CD4-positive, alpha-beta T cell treated with Interleukin-15 for 1 hour (primary cell): ENCODE results near the gene CHCT1.
"Not testable (repeated sequence)": the region's sequence is repeated elsewhere in the genome, so short reads cannot be mapped to it uniquely, and the experiment has no call there.

ENCODE experiments used
- DNase-seq: peaks from one replicate; pipeline ENCODE4 v3.0.0-alpha.2; 2020

Gene CHCT1

DNA sequence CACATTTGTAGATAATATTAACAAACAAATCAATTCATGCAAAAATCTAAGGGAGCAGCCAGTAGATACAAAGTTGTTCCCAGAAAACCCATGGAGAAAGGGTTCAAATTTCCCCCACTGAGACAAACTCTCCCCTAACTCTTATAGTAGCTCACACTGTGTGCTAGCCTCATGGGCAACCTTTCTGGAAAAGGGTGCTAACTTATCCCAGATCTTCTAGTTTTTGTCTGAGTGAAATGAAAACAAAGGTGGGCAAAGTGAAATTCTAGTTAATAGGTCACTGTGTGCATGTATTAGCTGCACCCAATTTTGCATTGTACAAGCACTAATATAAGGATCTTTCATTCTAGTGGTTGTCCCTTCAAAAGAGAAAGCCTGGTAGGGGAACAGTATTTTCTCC, 20.5 kb upstream of the CHCT1 start:
- no peak for DNase-seq

DNA sequence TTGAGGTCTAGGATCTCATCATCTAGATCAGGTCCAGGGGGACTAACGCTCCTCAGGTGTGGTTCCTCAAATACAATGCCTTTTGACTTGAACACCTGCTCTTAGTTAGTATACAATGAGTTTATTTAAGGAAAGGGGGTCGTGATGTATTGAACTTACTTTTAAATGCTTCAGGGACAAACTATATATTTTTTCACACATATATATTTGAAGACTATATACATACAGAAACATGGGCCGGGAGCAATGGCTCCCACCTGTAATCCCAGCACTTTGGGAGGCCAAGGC, 18.8 kb upstream of the CHCT1 start:
- no peak for DNase-seq

DNA sequence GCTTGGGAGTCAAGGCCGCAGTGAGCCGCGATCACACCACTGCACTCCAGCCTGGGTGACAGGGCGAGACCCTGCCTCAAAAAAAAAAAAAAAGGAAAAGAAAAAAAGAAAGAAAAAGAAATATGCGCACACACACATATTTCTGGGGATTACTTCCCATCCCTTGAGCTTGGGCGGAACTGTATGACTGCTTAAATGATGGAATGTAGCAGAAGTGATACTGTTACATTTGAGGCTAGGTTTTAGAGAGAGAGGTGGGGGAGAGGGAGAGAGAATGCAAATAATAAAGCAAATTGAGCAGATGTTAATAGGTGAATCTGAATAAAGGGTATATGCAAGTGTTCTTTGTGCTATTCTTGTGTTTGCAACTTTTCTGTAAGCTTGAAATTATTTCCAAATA, 18.3 kb upstream of the CHCT1 start:
- no peak for DNase-seq

DNA sequence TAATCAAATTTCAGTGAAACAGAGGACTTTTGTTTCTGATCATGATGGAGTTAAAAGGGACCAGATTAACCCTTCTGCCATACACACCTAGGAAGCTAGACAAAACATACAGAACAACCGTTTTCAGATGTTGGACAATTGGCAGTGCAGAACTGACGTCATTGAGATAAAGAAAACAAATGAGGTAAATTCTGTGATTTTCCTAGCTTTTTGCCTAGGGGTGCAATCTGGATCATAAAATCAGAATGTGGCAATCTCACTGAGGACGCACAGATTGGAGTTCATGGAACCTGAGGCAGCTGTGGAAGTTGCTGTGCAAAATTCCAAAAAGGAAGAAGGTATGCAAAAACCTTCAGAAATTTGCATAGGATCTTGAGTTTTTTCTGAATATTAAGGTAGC, 15.4 kb upstream of the CHCT1 start:
- no peak for DNase-seq

DNA sequence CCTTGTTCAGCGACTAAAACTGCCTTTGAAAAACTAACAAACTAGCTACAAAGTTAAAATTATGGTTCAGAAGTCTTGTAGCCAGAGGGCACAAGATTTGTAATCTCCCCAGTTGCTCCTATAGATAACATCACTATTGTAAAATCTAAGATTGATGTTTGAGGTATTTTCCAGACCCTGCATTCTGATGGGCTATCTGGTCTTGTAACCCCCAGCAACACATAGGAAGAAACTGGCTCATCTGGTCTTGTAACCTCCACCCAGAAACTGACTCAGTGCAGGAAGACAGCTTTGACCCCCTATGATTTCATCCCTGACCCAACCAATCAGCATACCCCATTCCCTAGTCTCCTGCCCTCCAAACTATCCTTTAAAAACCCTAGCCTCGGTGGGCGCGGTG, 12.3 kb upstream of the CHCT1 start:
- DNase-seq: no peak

DNA sequence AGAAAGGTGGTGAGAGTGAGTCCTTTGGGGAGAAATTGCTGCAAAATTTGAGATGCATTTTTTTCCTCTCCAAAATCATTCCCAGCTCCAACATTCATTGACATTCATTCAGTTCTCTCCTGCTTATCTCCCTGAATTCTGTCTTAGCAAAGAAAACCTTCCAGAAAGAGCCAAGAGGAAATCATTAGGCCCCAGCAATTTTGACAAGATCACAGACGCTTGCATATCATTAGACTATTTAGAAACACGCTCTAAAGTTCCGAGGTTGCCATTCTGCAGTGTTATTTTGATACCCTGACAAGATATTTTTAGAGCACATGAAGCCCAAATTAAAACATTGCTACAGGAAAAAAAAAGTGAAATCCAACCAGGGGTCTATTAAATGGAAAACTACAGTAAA, 9.6 kb upstream of the CHCT1 start:
- DNase-seq: no peak

DNA sequence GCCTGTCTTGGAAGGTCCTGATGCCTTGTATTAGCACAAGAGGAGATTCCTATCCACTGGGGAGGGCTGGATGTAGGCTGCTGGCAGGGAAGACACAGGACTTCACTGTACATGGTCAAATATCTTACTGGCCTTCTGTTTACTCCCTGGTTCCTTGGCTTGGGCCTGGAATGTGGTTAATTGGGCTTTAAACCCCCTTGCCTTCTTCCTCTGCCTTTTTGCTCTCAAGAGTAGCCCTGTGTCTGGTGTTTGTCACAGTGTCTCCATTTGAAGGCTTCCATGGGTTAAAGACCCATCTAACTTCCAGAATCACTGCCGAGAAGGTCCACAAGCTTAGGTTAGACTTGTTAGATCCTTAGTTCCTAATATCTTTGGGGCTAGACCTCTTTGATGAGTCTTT, 7.1 kb upstream of the CHCT1 start:
- no peak for DNase-seq

DNA sequence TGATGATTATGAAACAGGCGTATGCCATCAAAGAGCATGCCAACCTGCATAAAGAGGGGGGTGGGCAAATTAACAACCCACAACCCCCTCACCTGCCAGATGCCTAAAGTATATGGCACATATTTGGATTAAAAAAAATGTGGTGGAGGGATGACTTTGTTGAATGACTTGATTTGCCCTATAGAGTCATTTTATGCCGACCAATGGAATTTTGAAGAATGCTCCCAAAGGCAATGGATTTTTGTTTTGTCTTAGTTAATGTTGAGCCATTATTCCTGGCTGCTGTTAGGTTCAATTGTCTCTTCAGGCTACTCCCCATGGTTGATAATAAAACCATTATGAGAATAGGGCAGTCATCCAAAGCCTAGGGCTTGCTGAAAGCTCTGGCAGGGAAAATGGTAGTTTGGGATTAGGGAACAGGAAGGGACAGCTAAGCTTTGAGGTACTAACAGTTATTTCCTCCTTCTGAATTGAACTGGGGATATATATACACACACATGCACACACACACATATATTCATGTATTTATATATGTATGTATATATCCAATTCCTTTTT, 5.8 kb upstream of the CHCT1 start:
- no peak for DNase-seq

DNA sequence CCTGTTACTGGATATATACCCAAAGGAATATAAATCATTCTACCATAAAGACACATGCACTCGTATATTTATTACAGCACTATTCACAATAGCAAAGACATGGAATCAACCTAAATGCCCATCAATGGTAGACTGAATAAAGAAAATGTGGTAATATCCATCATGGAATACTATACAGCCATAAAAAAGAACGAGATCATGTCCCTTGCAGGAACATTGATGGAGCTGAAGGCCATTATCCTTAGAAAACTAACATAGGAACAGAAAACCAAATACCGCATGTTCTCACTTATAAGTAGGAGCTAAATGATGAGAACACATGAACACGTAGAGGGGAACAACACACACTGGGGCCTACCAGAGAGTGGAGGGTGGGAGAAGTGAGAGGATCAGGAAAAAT, 3.3 kb upstream of the CHCT1 start:
- not testable (repeated sequence) for DNase-seq

DNA sequence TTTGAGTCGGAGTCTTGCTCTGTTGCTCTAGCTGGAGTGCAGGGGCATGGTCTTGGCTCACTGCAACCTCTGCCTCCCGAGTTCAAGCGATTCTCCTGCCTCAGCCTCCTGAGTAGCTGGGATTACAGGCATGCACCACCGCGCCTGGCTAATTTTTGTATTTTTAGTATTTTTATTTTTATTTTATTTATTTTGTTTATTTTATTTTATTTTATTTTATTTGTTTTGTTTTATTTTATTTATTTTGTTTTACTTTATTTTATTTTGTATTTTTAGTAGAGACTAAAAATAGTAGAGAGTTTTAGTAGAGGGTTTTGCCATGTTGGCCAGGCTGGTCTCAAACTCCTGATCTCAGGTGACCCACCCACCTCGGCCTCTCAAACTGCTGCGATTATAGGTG, 2.4 kb upstream of the CHCT1 start:
- DNase-seq: not testable (repeated sequence)

DNA sequence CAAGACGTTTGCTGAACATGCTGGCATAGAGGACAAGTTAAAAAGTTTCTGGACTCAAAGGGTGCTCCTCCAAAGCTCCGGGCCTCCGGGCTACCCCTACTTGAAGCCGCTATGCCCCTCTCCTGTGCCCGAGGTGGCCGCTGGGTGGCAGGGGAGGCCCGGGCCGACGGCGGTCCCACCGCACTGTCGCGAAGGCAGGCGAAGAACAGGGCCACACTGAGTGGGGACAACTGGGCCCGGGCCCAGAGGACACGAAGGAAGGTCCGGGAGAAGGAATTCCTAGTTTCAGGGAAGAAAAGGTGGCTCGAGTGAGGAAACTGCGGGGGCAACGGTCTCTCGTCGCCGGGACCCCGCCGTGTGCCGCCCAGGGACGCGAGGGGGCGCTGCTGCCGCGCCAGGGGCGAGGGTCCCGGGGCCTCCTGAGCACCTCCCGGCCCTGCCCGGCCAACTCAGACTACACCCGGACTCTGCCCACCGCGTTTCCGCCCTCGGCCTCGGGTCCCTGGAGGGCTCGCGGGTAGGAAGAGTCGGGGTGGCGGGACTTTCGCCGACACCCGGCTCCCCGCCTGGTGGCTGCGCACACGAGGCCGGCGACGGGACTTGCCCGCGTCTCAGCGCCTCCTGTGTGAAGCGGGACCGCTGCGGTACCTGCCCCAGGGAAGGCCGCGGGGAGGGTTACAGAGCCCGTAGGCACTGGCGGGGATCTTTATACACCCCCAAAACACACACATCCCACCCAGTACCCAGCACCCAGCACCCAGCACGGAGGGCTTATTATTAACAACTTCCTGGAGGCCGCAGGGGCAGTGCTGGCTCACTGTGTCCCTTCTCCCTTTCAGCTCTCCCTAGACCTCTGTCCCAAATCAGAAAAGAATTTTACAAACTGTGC, 772 bp upstream of the CHCT1 start:
- peak; percentile 77 for DNase-seq

DNA sequence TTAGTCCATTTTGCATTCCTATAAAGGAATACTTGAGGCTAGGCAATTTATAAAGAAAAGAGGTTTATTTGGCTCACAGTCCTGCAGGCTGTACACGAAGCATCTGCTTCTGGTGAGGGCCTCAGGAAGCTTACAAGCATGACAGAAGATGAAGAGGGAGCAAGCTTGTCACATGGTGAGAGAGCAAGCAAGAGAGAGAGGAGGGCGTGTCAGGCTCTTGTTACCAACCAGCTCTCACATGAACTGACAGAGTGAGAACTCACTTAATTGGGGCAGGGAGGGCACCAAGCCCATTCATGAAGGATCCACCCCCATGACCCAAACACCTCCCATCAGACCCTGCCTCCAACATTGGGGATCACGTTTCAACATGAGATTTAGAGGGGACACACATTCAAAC, 1.6 kb downstream of the CHCT1 start:
- no peak for DNase-seq

DNA sequence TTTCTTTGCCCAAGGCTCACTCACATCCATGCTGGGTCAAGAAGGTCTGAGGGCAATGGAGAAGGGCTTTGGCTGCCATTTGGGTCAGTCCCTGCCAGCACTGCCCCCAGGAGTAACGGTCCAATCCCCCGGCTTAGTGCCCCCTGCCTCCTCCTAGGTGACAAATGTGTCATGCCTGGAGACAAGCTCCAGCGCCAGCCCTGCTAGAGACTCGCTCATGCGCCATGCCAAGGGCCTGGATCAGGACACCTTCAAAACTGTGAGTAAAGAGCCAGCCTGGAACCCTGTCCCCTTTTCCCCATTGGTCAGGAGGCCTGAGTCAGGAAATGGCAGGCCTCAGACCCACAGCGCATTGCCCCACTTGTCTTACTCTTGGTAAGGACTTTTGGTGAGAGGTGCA, 3.3 kb downstream of the CHCT1 start:
- no peak for DNase-seq

DNA sequence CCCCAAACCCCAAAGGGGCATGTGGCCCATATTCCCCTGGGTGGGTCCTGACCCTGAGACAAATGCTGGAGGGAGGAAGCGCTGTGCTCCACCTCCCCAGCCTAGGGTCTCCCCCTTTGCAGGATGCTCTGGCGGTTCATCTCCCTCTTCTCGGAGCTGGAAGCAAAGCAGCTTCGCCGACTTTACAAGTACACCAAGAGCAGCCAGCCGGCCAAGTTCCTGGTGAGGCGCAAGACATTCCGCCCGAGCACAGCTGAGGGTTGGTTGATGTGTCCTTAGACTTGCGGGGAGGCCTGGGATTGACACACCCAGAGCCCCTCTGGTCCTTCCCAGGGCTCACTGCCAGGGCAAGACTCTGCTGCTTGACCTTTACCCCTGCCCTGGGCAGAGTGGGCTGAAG, 4.3 kb downstream of the CHCT1 start:
- no peak for DNase-seq

DNA sequence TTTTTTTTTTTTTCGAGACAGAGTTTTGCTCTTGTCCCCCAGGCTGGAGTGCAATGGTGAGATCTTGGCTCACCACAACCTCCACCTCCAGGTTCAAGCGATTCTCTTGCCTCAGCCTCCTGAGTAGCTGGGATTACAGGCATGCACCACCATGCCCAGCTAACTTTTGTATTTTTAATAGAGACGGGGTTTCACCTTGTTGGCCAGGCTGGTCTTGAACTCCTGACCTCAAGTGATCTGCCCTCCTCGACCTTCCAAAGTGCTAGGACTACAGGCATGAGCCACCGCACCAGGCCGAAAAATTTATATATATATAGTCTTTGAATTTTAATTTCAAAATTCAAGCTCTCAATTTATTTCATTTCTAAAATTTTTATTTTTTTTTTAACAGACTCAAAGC, 6.2 kb downstream of the CHCT1 start:
- DNase-seq: not testable (repeated sequence)

DNA sequence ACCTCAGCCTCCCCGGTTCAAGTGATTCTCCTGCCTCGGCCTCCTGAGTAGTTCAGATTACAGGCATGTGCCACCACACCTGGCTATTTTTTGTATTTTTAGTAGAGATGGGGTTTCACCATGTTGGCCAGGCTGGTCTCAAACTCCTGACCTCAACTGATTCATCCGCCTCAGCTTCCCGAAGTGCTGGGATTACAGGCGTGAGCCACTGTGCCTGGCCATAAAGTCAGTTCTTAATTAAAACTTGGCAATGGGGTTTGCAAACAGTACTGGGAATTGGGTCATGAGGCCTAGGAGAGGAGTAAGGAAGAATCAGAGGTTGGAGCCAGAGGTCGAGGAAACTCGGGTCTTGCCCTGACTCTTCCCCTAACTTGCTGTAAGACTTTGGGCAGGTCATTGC, 8.3 kb downstream of the CHCT1 start:
- DNase-seq: not testable (repeated sequence)

DNA sequence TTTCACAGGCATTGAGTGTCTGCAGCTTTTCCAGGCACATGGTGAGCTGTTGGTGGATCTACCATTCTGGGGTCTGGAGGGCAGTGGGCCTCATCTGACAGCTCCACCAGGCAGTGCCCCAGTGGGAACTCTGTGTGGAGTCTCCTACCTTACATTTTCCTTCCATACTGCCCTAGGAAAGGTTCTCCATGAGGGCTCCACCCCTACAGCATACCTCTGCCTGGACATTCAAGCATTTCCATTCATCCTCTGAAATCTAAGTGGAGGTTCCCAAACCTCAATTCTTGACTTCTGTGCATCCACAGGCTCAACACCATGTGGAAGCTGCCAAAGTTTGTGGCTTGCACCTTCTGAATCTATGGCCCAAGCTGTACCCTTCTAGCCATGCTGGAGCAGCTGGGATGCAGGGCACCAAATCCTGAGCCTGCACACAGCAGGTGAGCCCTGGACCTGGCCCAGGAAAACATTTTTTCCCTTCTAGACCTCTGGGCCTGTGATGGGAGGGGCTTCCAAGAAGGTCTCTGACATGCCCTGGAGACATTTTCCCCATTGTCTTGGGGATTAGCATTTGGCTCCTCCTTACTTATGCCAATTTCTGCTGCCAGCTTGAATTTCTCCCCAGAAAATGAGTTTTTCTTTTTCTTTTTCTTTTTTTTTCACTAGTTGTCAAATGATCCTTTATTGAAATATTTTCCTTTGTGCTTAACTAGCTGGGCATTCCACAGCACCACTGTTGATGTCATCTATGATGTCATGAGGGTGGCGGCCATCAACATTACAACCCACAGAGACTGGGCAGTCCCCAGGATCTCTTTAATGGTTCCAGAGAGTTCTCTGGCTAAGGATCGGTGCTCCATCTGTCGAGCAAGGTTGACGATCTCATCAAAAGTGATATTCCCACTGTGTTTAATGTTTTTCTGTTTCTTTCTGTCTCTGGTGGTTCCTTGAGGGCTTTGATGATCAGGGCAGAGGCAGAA, 11.0 kb downstream of the CHCT1 start:
- not testable (repeated sequence) for DNase-seq

DNA sequence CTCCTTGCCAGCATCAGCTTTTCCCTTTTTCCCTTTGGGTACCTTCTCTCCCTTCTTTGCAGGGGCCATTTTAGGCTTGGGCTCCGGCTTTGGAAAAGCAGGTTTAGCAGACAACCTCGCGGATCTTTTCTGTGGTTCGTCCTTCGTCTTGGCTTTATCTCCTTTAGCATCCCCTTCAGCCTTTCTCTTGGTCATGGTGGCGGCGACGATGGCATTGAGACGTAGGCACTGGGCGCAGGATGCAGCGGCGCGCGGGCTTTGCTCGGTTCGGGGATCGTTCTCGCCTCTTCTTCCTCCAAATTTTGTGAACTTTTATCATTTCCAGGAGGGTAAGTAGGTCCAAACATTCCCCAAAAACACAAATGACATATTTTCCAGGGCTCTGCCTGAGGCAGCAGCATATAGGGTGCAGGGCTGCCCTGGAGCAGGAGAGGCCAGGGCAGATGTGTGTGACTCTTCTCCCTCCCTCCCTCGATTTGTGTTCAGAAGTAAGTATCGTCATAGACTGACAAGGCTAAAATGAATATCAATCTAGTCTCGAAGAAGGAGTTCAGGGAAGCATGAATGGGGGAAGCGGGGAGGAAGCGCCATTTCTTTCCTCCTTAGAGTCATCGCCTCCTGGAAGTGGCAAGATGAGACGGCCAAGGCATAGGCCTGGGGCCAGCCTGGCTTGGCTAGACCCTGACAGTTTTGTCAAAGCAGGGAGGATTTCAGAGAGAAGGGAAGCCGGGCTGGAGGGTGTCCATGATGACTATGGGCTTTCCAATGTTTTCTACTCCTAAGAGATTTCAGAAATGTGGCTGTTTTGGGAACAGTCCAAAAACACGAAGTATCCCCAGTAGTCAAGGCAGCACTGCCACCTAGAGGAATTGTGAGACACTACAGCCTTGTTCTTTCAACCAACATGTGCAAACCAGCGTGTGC, 13.2 kb downstream of the CHCT1 start:
- DNase-seq: peak; percentile 54

DNA sequence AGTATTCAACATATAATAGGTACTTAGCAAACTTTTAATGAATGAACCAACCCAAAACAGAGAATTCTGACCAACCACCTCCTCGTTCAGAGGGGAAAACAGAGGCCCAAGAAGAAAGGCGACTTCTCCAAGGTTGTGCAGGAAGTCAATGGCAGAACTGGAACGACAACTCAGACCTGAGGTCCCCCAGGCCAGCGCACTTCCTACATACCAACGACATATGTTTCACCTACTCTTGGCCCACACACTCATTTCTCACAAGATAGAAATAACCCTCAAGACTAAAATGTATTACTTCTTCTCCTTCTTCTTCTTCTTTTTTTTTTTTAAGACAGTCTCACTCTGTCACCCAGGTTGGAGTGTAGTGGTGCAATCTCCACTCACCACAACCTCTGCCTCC, 14.4 kb downstream of the CHCT1 start:
- no peak for DNase-seq

DNA sequence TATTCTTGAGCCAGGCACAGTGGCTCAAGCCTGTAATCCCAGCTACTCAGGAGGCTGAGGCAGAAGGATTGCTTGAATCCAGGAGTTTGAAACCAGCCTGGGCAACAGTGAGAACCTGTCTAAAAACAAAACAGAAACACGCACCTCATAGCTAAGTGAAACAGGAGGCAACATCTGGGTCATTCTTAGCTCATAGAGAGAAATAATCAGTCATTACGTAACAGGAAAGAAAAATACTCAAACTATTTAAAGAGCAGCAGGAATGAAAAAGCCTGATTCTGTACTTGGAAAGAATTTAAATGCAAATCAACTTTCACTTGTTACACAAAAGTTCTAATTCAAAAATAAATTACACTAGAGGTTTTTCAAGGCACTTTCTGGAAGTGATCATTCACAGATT, 17.2 kb downstream of the CHCT1 start:
- DNase-seq: no peak

DNA sequence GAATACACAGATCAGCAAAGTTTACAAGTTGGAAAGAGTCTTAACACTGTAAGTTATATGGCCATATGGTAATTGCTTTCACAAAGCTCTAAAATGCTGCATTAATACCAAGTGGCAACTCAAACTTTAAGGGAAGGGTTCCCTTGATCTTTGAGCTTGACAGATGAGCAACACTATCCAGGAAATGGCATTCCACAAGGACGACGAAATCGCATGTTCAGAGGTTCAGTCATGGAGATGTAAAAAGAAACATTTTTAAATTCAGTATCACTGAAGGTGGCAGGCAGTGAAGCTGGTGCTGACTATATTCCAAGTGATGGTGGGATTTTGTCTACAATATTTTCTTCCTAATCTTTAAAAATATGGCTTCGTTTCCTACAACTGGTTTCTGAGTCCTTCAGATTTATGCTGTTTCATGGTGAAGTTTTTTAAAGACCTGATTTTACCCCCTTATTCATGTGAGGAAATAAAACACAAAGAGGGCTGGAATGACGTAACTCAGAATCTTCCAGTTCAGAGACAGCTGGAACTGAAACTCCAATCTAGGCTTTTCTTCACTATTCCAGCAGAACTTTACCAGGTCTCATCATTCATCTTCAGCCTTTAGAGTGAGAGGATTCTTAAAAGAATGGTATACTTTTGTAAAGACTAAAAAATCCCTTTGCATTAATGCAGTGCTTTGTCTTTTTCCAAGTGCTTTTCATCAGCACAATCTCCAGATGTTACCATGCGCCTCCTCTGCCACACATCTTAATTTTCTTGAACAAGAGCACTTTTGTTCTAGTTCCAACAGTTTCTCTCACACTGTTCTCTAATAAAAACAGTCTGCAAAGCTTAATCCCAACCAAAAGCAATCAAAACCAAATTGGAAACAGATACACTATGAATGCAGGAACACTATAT, 20.2 kb downstream of the CHCT1 start:
- no peak for DNase-seq

DNA sequence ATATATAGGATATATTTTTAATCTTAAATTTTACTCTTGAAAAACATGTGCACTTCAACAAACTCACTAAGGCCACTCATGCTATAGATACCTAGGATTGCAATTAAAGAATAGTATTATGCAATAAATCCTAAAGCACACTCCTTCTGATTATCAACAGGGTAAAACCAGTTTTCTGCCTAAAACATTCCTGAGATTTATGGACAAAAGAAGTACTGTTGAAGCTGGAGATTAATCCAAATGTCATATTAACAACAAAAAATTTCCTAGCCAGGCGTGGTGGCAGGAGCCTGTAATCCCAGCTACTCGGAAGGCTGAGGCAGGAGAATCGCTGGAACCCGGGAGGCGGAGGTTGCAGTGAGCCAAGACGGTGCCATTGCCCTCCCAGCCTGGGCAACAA, 21.4 kb downstream of the CHCT1 start:
- no peak for DNase-seq
